Activated naive CD8-positive, alpha-beta T cell treated with anti-CD3 and anti-CD28 coated beads, Interleukin-2, amount 50 U/mL, for 24 hours (primary cell): ENCODE measurements around the gene RAC2.

Experiments used
- ATAC-seq: fragments of 150-1000 bp; cut with Tn5 transposase; one replicate; pipeline ENCODE4 v1.10.0; 2021
- DNase-seq: peaks from one replicate; pipeline ENCODE4 v3.0.0; 2021
- H3K27ac Mint-ChIP-seq: one replicate; pipeline ENCODE4 v1.8.0; 2021; ENCODE audit warnings: mild to moderate bottlenecking, mixed read lengths
- H3K27me3 Mint-ChIP-seq: one replicate; pipeline ENCODE4 v1.8.0; 2021; ENCODE audit warnings: mixed read lengths
- H3K36me3 Mint-ChIP-seq: one replicate; pipeline ENCODE4 v1.8.0; 2021; ENCODE audit warnings: low read depth, mixed read lengths
- H3K4me1 Mint-ChIP-seq: one replicate; pipeline ENCODE4 v1.8.0; 2021; ENCODE audit warnings: mixed read lengths
- H3K4me3 Mint-ChIP-seq: one replicate; pipeline ENCODE4 v1.8.0; 2021; ENCODE audit warnings: mild to moderate bottlenecking, moderate library complexity, mixed read lengths
- H3K9me3 Mint-ChIP-seq: one replicate; pipeline ENCODE4 v1.8.0; 2021; ENCODE audit warnings: mixed read lengths

RAC2 gene

DNA sequence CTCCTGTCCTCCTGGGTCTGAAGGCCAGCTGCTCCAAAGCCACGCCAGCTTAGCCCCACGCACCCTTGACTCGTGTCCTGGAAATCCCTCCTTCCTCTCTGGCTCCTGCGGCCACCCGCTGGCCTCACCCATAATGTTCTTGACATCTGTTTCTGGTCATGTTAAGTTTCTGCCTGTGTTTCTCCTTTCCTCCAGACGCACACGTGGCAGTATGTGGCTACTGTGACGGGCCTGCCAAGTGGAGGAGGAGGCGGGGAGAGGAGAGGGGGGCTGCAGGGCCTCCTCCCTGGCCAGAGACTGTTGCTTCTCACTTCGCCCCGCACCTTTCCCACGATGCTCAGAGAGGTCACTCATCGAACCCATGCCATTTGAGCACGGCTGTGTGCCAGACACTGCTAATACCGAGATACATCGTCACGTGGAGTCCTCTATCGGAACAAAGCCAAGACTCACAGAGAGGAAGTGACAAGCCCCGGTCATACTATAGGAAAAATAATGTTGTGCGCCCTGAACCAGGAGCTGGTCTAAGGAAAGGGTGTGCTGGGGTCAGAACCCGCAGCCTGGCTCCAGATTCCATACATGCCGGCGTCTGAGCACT is 67.5 kb downstream of the RAC2 start:
- Mint-ChIP-seq H3K4me3 (no peak overlapping the region), H3K27me3 (no peaks in the 10 kb centered on the region), H3K9me3 (no peaks in the 10 kb centered on the region), H3K27ac (peak overlapping the region; percentile 82), H3K4me1 (peaks cover 19% of the 10 kb centered on the region), H3K36me3 (no peaks in the 10 kb centered on the region)
- ATAC-seq (peak; percentile 59), DNase-seq (no peak)

- H3K27me3 Mint-ChIP-seq: no peaks in the 10 kb centered on the region
- no peak overlapping the region for H3K27ac Mint-ChIP-seq
- no peaks in the 10 kb centered on the region for H3K9me3 Mint-ChIP-seq
- ATAC-seq (no peak), DNase-seq (no peak)
- H3K4me1 Mint-ChIP-seq: peaks cover 22% of the 10 kb centered on the region
- H3K36me3 Mint-ChIP-seq: no peaks in the 10 kb centered on the region
- no peak overlapping the region for H3K4me3 Mint-ChIP-seq
These were observed 68.4 kb downstream of the RAC2 start for GRCh38 chr22:37175414-37176281.
